Endothelial cell (in vitro differentiated cells): Measurements from ENCODE around the gene PEX13. TPM values are rescaled to one million over a fixed set of nuclear protein-coding genes. Genes with fewer than 3 reads are reported as not detected.

Experiments used
- DNase-seq: peaks from one replicate; pipeline ENCODE4 v3.0.0; 2021; ENCODE audit warnings: low spot score
- H3K27ac Mint-ChIP-seq: one replicate; pipeline ENCODE4 v1.8.0; 2021; ENCODE audit warnings: mixed read lengths, inconsistent platforms; ENCODE audit not compliant: unreplicated experiment
- H3K27me3 Mint-ChIP-seq: one replicate; pipeline ENCODE4 v1.8.0; 2021; ENCODE audit warnings: mild to moderate bottlenecking, moderate library complexity, mixed read lengths, inconsistent platforms; ENCODE audit not compliant: unreplicated experiment
- H3K36me3 Mint-ChIP-seq: one replicate; pipeline ENCODE4 v1.8.0; 2021; ENCODE audit warnings: mild to moderate bottlenecking, low read depth, mixed read lengths, inconsistent platforms; ENCODE audit not compliant: unreplicated experiment
- H3K4me1 Mint-ChIP-seq: one replicate; pipeline ENCODE4 v1.8.0; 2021; ENCODE audit warnings: mild to moderate bottlenecking, mixed read lengths, inconsistent platforms; ENCODE audit not compliant: unreplicated experiment
- H3K4me3 Mint-ChIP-seq: one replicate; pipeline ENCODE4 v1.8.0; 2021; ENCODE audit warnings: mild to moderate bottlenecking, mixed read lengths, inconsistent platforms; ENCODE audit not compliant: unreplicated experiment
- H3K9me3 Mint-ChIP-seq: one replicate; pipeline ENCODE4 v1.8.0; 2021; ENCODE audit warnings: mixed read lengths, inconsistent platforms; ENCODE audit not compliant: unreplicated experiment
- total RNA-seq: library from RNA; stranded (reverse); fragmentation: NEBNext Ultra II Directional; extraction: Animal tissue kit (Norgen Biotek cat#: 25700); gene quantifications from one replicate; pipeline ENCODE4 v1.2.1, GENCODE V29; 2021; ENCODE audit not compliant: unreplicated experiment
- TF ChIP-seq, protein P1 (sequence below): fragments of 200-600 bp; sonication (generic); IDR thresholded peaks from one replicate; pipeline ENCODE4 v1.5.0; 2021; ENCODE audit warnings: antibody characterized with exemption; ENCODE audit not compliant: unreplicated experiment

Gene PEX13
- total RNA-seq, 1 donor from 2014 or later = 24.8 TPM

DNA sequence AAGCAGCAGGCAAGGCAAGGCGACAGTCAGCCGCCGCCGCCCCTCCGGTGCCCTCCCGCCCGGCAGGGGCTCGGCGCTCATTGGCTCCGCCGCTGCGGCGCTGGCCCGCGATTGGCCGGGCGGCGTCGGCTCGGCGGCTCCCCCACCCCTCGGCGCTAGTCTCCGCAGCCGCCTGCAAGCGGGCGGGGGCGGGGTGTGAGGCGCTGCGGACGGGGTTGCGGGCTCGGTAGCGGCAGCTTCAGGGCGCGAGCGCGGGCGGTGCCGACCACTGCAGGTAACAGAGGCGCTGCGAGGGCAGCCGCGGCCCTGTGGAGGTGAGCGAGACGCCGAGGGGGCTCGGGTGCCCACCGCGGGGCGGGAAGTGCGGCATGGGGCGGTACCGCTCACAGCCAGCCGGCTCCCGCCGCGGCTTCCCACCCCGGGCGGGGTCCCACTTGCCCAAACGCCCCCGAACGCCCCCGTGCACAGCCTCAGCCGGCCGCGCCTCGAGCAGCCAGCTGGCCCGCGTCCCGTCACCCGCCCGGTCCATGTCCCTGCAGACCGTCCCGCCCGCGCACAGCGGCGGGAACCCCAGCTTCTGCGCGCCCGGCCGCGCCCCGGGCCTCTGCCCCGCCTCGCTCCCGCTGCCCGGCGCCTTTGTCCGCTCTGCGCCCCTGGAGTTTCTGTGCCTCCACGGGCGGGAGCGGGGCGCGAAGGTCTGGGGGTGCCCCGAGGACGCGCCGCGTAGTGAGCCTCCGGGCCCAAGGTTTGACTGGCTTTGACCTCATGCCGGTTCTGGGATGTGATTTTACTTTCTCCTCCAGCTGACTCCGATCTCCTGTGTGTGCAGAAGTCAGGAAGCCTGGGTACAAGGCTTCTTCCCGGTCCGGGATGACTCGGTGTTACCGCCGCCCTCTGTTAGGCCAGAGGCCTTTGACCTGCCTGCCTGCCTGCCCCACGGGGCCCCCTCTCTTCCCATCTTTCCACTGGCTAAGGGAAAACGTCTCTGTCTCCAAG lies 48.5 kb downstream of the PEX13 start, which contains the start of gene SANBR:
Gene SANBR (plus strand): TSS at position 158 of the 996 bp plus-strand sequence. CDS start 4,480 bp downstream, outside the sequence.
- DNase-seq = peak; percentile 92

GRCh38 chr2:61074100-61074499 lies 56.6 kb downstream of the PEX13 start:
- DNase-seq = no peak
- peaks cover 13% of the 10 kb centered on the region for H3K36me3 Mint-ChIP-seq
- H3K27ac Mint-ChIP-seq = no peak overlapping the region

More for the DNA sequence above, 48.5 kb downstream of the PEX13 start, which contains the start of gene SANBR:
- H3K9me3 Mint-ChIP-seq = no peaks in the 10 kb centered on the region
- H3K36me3 Mint-ChIP-seq = peaks cover 7% of the 10 kb centered on the region
- H3K4me1 Mint-ChIP-seq = peaks cover 9% of the 10 kb centered on the region
- H3K4me3 Mint-ChIP-seq = peak within 1 kb of the TSS; percentile 99
- H3K27me3 Mint-ChIP-seq = peaks cover 4% of the 10 kb centered on the region
- peak within 1 kb of the TSS; percentile 96 for H3K27ac Mint-ChIP-seq
- TF ChIP-seq, protein P1, sequence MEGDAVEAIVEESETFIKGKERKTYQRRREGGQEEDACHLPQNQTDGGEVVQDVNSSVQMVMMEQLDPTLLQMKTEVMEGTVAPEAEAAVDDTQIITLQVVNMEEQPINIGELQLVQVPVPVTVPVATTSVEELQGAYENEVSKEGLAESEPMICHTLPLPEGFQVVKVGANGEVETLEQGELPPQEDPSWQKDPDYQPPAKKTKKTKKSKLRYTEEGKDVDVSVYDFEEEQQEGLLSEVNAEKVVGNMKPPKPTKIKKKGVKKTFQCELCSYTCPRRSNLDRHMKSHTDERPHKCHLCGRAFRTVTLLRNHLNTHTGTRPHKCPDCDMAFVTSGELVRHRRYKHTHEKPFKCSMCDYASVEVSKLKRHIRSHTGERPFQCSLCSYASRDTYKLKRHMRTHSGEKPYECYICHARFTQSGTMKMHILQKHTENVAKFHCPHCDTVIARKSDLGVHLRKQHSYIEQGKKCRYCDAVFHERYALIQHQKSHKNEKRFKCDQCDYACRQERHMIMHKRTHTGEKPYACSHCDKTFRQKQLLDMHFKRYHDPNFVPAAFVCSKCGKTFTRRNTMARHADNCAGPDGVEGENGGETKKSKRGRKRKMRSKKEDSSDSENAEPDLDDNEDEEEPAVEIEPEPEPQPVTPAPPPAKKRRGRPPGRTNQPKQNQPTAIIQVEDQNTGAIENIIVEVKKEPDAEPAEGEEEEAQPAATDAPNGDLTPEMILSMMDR = no peak

GRCh38 chr2:61085883-61086282 lies 68.4 kb downstream of the PEX13 start:
- Mint-ChIP-seq H3K4me1 (no peaks in the 10 kb centered on the region), H3K27me3 (no peaks in the 10 kb centered on the region), H3K36me3 (peaks cover 13% of the 10 kb centered on the region), H3K9me3 (no peaks in the 10 kb centered on the region), H3K27ac (no peak overlapping the region), H3K4me3 (no peak overlapping the region)
- no peak for DNase-seq
- TF ChIP-seq, protein P1 = no peak

More at GRCh38 chr2:61074100-61074499, 56.6 kb downstream of the PEX13 start:
- Mint-ChIP-seq H3K4me1 (no peaks in the 10 kb centered on the region), H3K27me3 (no peaks in the 10 kb centered on the region), H3K4me3 (no peak overlapping the region), H3K9me3 (no peaks in the 10 kb centered on the region)
- TF ChIP-seq, protein P1 = no peak

- no peaks in the 10 kb centered on the region for H3K27me3 Mint-ChIP-seq
- H3K4me3 Mint-ChIP-seq = no peak overlapping the region
- H3K4me1 Mint-ChIP-seq = no peaks in the 10 kb centered on the region
- H3K36me3 Mint-ChIP-seq = peaks cover 17% of the 10 kb centered on the region
- no peak for DNase-seq
- no peak overlapping the region for H3K27ac Mint-ChIP-seq
- TF ChIP-seq, protein P1 = no peak
- no peaks in the 10 kb centered on the region for H3K9me3 Mint-ChIP-seq
Observed at GRCh38 chr2:61089797-61090196, 72.3 kb downstream of the PEX13 start.

- Mint-ChIP-seq H3K27me3 (no peaks in the 10 kb centered on the region), H3K27ac (no peak overlapping the region), H3K9me3 (no peaks in the 10 kb centered on the region), H3K4me1 (no peaks in the 10 kb centered on the region), H3K36me3 (peaks cover 14% of the 10 kb centered on the region), H3K4me3 (no peak overlapping the region)
- TF ChIP-seq, protein P1 = no peak
- no peak for DNase-seq
Observed at GRCh38 chr2:61090386-61090921, 72.9 kb downstream of the PEX13 start.
